Hypothalamus (tissue), 51 donors: Measurements from ENCODE around the gene MICU1.
A peak's percentile ranks its signal among the peaks of the same experiment; 100 is the strongest.
"Not testable (repeated sequence)": the region's sequence is repeated elsewhere in the genome, so short reads cannot be mapped to it uniquely, and the experiment has no call there.

ENCODE experiments used
- DNase-seq, 51 donors: peaks; one replicate each; lab custom pipeline; 2025; lab: John Stamatoyannopoulos, UW

The MICU1 gene

DNA sequence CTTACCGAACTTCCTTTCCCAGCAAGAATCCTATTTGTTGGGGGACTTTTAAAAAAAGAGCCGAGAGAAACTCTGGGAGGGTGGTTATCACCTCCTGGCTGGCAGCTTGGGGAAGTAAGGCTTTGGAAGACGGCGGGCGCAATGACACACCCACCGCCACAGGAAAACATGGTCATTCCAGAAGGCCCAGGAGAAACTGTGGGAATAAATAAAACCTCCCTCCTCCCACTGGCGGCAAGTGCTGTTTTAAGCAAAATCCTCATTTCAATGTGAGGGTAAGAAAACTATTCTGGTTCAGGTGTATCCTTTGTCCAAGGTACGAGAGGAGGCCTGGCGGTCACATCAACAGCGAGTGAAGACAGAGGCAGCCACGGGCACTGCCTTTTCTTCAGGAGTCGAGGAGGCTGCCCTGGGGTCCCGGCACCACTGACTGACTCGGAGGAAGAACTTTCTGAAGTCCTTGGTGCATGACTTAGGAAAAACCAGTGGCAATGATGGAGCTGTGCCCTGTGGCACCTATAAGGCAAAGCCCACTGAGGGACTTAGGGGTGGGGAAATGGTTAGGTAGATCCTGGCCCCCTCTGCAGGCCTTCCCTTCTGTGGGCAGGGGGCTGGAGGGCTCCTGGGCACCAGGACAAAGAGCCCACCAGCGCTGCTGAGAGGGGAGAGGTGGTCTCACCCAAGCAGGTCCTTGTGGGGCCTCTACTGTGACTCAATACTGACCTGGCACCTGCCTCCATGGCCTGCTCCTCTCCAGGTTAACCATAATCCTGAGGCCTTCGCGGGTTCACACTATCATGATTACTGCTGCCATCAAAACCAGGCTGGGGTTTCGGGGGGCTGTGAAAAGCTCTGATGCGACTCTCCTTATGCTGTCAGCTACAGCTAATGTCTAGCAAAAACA lies 292.5 kb downstream of the MICU1 start:
- DNase-seq: no peak

DNA sequence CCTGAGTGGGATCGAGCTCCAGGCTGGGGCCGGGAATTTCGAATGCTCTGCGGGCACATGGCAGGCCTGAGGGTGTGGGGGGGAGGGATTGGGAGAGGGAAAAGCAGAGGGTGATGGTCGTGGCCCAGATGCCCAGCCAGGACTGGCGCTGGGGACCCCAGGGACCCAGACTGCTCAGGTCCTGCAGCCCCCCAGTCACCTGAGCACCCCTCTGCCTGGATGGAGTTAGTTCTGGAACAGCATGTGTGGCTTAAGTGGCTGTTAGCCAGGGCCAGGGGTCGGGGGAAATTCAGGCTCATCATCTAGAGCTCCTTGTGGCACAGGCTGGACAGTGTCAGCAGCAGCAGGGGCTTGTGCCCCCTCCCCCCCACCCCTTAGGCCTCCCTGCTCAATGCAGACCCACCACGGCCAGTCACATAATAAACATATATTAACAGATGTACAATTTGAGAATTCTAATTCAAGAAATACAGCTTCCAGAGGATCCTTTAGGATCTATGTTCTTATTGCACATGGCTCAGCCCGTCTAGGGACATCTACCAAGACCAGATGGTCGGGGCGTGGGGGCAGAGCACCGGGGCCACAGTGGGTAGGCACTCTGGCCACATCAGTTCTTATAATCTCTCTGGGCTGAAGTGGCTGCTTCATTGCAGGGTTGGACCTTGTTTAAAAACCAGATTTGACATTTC lies 293.3 kb downstream of the MICU1 start:
- DNase-seq: peak in 1 of 51 donors; percentile 55

DNA sequence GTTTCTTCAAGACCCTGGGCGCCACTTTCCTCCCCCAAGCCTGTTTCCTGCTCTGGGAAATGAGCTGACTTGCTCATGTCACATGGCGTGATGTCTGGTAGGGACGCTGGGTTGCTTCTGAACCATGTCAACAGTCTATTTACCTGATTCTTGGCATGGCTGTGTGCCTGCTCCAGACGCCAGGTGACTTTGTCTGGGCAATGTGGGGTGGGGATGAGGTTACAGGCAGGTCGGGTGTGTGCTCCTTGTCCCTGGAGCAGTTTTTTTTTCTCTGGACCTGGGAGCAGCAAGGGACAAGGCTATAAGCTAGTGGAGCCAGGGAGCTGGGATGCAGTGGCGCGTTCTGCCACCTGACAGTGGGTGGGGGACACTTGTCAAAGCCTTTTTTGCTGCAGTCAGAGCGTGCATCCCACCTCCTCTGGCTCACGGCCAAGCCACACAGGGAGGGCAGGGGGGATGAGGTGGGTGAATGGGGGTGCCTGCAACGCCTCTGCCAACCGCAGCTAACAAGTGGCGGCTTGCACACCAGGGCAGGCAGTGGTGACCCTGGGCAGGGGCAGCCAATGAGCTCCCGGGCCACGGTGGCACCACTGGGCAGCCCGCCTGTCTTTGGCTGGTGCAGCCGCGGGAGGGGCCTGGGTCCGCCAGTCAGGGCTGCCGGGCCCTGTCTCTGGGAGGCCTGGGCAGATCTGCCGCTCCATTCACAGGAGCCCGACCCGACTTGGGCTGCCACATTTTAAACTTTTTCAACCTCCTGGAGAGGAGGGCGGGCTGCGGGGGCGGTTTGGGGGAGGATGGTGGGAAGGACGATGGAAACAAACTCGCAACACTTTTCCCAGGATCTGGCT lies 294.1 kb downstream of the MICU1 start:
- peak in 50 of 51 donors; percentile 48 to 98 (median 92) for DNase-seq

DNA sequence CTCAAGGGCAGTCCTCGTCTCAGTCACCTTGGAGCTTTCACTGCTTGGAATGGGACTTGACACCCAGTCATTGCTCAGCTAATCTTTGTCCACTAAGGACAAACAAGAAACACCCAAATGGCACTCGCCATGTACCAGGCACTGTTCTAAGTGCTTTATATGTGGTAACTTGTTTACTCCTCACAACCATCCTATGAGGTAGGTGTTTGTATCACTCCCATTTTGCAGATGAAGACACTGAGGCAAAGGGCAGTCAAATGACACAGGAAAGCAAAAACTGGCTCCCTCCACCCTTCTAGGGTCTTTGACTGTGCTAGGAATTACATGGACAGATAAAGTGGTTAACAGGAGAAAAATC lies 295.8 kb downstream of the MICU1 start:
- DNase-seq: no peak

DNA sequence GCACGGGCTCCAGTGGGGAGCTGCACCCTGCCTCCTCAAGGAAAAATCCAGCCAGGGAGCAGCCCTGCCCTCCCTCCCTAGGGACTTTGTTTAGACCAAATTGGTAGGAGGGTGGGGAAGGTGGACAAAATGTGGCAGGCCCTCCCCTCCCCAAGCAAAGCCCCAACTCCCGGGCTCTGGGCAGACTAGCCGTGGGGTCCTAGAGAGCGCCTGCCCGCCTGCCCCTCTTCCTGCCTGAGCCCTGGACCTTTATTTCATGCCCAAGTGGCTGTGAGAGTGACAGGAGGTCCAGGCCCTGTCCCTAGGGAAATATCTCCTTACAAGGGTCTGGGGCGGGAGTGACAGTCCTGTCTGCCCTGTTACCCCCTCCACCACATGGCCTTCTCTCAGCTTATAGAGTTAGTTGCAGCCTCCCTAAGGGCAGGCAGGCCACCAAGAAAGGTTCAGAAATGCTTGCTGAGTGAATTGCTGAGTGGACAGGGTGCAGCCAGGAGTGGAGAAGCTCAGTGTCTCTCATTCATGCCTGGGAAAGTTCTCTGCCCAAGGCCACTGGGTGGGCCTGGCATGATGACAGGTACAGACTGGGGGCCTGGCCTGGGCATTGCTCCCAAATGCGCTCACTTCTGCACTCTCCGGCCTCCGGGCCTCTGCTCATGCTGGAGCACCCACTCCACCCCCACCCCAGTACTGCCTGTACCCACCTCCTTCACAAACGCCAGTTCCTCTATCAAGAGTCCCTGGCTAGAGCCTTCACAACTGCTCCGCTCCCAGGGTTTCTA lies 296.4 kb downstream of the MICU1 start:
- DNase-seq: peak in 6 of 51 donors; percentile 25 to 44 (median 36)

DNA sequence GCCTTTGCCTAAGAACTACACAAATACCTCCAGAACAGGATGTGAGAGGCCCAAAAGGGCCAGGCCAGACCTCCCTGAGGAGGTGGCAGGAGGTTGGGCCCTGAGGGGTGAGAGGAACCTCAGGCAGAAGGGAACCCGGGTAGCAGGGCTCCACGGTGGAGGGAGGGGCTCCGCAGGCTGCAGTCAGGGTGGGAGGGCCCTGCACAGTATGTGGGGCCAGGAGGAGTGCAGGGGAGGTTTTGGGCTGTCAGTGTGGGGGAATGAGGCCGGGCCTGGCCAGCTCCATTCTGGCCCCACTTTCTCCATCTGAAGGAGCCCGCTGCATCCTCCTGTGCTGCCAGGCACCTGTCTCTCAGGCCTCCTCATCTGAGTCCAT lies 297.1 kb downstream of the MICU1 start:
- no peak for DNase-seq

DNA sequence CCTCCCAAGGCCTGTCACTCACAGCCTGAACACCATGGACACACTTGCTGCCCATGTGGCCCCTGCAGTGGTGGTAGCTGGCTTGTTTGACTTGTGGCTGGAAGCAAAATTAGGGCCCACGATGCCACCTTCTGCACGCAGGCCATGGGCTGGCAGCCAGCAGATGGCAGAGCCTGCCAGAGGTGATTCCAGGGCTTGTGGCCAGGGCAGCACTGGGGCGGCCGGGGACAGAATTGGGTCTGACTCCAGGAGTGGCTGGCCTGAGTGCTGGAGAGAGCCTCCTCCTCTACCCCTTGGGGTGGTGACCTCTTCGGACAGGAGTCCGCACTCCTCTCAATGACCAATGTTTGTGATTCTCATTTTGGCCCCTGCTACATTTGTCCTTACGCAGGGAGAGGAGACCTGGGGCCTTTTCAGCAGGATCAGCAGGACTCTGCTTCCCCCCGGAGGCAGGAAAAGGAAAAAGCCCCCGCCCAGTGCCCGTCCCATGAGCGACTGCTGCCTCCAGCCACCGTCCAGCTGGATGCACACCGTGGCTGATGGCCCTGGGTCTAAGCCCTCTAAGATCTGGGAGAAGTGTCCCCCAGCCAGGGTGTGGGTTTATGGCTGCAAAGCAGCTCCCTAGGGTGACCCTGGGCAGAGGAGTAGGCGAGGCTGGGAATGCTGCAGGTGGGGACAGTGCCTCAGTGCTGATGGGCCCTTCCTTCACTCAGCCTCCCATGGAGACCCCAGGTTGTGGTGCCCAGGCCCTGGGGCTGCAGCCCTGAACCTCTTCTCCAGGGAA lies 297.6 kb downstream of the MICU1 start:
- DNase-seq: peak in 44 of 51 donors; percentile 34 to 83 (median 67)

DNA sequence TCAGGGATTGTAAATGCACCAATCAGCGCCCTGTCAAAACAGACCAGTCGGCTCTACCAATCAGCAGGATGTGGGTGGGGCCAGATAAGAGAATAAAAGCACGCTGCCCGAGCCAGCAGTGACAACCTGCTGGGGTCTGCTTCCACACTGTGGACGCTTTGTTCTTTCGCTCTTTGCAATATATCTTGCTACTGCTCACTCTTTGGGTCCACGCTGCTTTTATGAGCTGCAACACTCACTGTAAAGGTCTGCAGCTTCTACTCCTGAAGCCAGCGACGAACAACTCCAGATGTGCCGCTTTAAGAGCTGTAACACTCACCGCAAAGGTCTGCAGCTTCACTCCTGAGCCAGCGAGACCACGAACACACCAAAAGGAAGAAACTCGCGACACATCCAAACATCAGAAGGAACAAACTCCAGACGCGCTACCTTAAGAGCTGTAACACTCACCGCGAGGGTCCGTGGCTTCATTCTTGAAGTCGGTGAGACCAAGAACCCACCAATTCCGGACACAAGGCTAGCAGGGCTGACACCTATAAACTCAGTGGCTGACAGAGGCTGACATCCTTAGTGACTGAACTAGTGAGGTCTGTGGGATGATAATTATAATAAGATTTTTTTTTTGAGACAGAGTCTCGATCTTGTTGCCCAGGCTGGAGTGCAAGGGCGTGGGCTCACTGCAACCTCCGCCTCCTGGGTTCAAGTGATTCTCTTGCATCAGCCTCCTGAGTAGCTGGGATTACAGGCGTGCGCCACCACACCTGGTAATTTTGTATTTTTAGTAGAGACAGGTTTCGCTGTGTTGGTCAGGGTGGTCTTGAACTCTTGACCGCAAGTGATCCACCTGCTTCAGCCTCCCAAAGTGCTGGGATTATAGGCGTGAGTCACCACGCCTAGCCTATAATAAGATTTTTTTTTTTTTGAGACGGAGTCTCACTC lies 298.9 kb downstream of the MICU1 start:
- not testable (repeated sequence) for DNase-seq

DNA sequence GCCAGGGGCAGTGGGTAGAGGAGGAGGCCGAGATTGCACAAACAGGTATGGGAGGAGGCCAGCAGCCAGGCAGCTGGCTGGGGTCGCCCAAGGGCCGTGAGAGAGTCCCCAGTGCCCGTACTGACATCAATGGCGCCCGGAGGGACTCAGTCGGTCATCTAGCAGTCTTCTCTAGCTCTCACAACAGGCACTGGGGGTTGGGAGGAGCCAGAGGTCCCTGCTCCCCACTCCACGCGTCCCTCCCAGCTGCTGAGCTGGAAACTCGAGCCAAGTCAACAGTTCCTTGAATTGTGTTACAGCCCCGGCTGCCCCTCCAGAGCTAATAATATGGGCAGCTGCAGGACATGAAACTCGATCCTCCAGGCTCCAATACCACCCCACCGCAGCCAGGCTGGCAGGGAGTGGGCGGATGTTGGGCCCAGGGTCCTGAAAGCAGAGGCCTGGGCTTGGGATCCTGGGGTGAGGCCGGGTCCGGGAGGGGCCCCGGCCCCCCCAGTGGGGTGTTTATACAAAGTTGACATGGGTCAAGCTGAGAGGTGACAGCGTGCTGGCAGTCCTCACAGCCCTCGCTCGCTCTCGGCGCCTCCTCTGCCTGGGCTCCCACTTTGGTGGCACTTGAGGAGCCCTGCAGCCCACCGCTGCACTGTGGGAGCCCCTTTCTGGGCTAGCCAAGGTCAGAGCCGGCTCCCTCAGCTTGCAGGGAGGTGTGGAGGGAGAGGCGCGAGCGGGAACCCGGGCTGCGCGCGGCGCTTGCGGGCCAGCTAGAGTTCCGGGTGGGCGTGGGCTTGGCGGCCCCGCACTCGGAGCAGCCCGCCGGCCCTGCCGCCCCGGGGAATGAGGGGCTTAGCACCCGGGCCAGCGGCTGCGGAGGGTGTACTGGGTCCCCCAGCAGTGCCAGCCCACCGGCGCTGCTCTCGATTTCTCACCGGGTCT lies 300.4 kb downstream of the MICU1 start:
- DNase-seq: peak in 30 of 51 donors; percentile 13 to 86 (median 56)

DNA sequence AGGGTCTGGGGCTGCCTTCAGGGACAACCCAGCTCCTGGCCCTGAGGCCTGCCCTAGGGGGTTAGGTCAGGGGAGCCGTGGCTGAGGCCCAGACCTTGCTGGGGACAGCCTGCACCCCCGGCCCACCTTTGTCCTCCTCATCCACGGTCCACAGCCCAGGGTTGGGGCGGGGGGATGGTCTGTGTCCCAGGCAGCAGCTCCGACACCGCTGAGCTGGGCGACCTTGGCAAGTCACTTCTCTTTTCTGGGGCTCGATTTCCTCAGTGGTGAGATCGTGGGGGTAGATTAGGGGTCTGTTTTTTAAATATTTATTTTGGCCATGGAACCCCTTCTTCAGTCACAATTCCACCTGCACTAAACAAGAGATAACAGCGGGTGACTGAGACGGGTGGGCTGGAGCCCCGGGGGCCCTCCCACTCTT lies 302.1 kb downstream of the MICU1 start:
- DNase-seq: no peak

DNA sequence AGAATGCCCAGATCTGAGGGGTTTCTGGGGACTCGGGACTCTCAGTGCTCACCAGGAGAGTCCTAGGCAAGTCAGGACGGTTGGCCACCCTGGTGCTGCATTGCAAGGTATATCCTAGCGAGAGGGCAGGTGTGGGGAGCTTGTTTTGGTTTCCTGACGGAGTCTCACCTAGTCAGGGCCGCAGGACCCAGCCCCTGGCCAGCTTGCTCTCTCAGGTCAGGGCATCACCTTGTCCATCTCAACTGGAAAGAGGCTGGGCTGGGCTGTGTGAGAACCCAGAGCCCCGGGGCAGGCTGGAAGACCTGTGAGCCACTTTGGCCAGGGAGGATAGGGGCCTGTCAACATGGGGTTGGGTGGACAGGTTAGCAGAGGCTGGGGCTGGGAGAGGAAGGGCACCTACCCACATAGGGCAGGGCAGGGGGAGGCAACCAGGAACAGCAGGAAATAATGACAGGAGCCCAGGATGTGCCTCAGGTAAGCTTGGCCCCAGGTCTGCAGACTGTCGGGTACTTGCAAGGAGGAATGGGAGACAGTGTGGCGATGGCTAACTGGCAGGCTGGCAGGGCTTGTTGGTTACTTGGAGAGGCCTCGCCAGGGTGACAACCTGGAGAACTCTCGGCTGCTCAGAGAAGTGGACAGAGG lies 302.6 kb downstream of the MICU1 start:
- DNase-seq: no peak

DNA sequence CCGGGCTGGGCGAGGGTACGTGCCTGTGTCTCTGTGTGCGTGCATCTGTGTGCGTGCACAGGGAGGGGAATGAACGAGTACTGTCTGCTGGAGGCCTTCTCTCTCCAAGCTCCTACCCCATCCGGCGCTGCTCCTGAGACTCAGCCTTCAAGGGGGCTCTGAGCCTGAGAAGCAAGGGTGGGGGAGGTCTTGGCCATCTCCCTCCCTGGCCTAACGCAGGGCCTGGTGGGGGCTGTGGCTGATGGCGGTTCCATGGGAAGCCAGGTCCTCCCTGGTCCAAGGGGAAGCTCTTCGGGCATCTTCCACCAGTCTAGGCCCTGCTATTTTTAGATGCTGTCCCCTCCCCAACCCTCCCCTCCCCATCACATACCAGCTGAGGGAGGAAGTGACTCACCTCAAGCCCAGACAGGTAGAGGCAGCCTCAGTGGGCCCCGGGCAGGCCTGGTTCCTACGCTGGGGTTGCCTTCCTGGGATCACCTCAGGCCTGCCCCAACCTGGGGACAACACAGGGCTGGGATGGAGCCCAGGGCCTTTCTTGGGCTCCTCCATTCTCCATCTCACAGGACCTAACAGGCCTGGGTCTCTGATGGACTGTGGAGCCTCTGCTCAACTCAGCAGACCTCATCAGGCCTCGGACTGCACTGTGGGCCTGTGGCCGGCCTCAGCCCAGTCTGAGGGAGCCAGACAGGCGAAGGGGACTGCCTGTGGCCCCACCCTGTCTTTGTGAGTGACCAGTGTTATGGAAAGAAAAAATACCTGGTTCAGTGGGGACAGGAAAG lies 303.4 kb downstream of the MICU1 start:
- no peak for DNase-seq

DNA sequence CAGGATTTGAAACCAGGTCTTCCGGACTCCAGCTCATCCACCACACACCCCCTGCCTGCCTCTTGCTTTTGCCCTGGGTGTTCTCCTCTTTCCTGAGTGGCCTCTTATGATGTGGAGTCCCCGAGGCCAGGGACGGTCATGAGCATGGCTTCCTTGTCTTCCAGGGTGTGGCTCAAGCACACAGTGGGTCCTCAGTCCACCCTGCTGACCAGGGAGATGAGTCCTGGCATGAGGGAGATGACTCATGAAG lies 303.9 kb downstream of the MICU1 start:
- no peak for DNase-seq

DNA sequence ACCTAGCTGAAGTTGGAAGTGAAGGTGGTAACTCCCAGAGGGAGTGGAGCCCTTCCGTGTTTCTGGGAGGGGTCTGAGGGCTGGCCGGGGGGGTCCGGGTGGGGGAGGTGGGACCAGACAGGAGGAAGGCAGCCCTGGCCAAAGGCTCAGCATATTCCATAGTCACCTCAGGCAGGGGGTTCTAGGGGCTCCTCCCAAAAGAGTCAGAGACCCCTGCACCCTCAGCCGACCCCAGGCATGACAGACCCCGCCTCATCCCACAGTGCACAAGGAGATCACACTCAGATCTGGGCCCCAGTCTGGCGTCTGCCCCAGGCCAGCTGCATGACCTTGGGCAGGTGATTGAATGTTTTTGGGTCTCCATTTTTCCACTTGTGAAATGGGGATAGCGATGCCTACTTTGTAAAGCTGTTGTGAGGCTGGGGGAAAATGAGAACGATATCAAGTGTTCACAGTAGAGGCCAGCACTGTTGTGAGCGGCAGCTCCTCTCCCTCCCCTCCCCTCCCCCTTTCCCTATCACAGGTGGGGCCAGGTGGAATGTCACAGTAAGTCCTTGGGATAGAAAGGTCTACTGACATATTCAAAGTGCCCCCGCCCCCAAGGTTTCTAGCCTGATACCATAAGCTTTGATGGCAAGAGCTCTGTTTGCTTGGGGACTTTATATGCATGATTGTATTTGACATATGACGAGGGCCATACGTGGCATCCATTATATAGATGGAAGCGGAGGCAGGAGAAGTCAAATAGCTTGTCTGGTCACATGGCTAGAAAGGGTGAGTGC lies 304.4 kb downstream of the MICU1 start:
- no peak for DNase-seq

DNA sequence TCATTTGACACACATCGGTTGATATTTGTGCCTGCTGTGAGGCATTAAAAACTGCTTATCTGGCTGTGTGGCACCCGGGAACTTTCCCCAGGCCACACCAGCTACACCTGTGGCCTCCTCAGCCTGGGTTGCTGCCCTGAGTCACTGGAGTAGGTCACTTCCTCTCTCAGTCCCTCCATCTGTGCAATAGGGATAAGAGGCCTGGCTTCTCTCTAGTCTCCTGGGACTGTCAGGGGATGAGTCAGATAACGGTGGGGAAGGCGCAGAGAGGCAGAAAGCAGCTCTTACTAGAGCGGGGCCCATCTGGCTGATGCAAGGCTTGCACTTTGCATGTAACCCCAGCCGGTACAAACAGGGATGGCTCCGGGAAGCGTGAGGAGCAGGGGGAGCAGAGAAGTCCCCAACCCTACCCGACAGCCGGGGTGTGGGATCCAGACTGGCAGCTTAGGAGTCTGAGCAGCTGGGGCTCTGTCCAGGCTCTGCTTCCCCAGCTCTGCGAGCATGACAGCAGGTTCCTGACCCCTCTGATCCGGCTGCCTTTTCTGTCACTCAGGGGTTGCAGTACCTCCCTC lies 305.1 kb downstream of the MICU1 start:
- peak in 8 of 51 donors; percentile 13 to 65 (median 44) for DNase-seq
